ENCODE data around the gene OR5A1. TPM values are rescaled to one million over a fixed set of nuclear protein-coding genes. Genes with fewer than 3 reads are reported as not detected.

OR5A1 gene
- total RNA-seq: not detected in 2 replicates

GRCh38 chr11:59436169-59436568, at the start of gene OR5A1:
Gene OR5A1, plus strand, starts transcription at chr11:59436469. Its CDS starts 6,700 bp downstream, at chr11:59443169.

GRCh38 chr11:59426361-59427067, 9.8 kb upstream of the OR5A1 start, which contains the start of gene OR5A2:
Gene OR5A2, minus strand, starts transcription at chr11:59426413. Its CDS starts 3,460 bp downstream, at chr11:59422953.

GRCh38 chr11:59456661-59457060, 20.4 kb downstream of the OR5A1 start, which contains the start of gene OR4D6:
Gene OR4D6, plus strand, starts transcription at chr11:59456961. Its CDS starts 0 bp downstream, at chr11:59456961.

GRCh38 chr11:59473015-59473414, 36.7 kb downstream of the OR5A1 start, which contains the start of gene OR4D10:
Gene OR4D10, plus strand, starts transcription at chr11:59473315. Its CDS starts 4,115 bp downstream, at chr11:59477430.

Other genes with a start within 250 kb of the OR5A1 start
- not detected in 2 replicates for gene MPEG1, start 223.5 kb upstream of the OR5A1 start, total RNA-seq
- gene OR5AN1, start 77.6 kb upstream of the OR5A1 start, total RNA-seq: not detected in 2 replicates
- not detected in 2 replicates for gene OR5A2, start 10.1 kb upstream of the OR5A1 start, total RNA-seq
- gene OR4D6, start 20.5 kb downstream of the OR5A1 start, total RNA-seq: not detected in 2 replicates
- gene OR4D10, start 36.8 kb downstream of the OR5A1 start, total RNA-seq: not detected in 2 replicates
- not detected in 2 replicates for gene OR4D11, start 67.1 kb downstream of the OR5A1 start, total RNA-seq
- not detected in 2 replicates for gene OR4D9, start 75.1 kb downstream of the OR5A1 start, total RNA-seq
- 55.5 and 56.4 TPM in 2 replicates for gene OSBP, start 179.3 kb downstream of the OR5A1 start, total RNA-seq
- gene PATL1, start 232.6 kb downstream of the OR5A1 start, total RNA-seq: 6.8 and 17.7 TPM in 2 replicates